Chondrocyte (in vitro differentiated cells): ENCODE measurements around the gene BICRAL. TPM values are rescaled to one million over a fixed set of nuclear protein-coding genes. Genes with fewer than 3 reads are reported as not detected.
A peak's percentile ranks its signal among the peaks of the same experiment; 100 is the strongest.
"Not testable (repeated sequence)": the region's sequence is repeated elsewhere in the genome, so short reads cannot be mapped to it uniquely, and the experiment has no call there.

ENCODE experiments used
- DNase-seq: peaks from one replicate; pipeline ENCODE4 v3.0.0; 2021; ENCODE audit warnings: mixed read lengths, low spot score
- H3K27ac Mint-ChIP-seq: one replicate; pipeline ENCODE4 v1.8.0; 2021; ENCODE audit warnings: mild to moderate bottlenecking, moderate library complexity, mixed read lengths; ENCODE audit not compliant: unreplicated experiment
- H3K27me3 Mint-ChIP-seq: 2 replicates; pipeline ENCODE4 v1.8.0; 2021; ENCODE audit warnings: low read depth, mixed read lengths
- H3K36me3 Mint-ChIP-seq: 2 replicates; pipeline ENCODE4 v1.8.0; 2021; ENCODE audit warnings: low read depth, mixed read lengths
- H3K4me1 Mint-ChIP-seq: 2 replicates; pipeline ENCODE4 v1.8.0; 2021; ENCODE audit warnings: low read depth, mild to moderate bottlenecking, mixed read lengths
- H3K4me3 Mint-ChIP-seq: one replicate; pipeline ENCODE4 v1.8.0; 2021; ENCODE audit warnings: mild to moderate bottlenecking, moderate library complexity, mixed read lengths; ENCODE audit not compliant: unreplicated experiment
- H3K9me3 Mint-ChIP-seq: 2 replicates; pipeline ENCODE4 v1.8.0; 2021; ENCODE audit warnings: low read depth, mixed read lengths
- total RNA-seq: library from RNA; stranded (reverse); gene quantifications from 3 replicates; pipeline ENCODE4 v1.2.1, GENCODE V29; 2021
- TF ChIP-seq, protein P1 (sequence below): fragments of 200-600 bp; sonication (generic); IDR thresholded peaks from 2 replicates; pipeline ENCODE4 v1.5.0; 2021; ENCODE audit warnings: antibody characterized with exemption, mild to moderate bottlenecking, moderate library complexity

BICRAL gene
- total RNA-seq, 1 donor from 2014 or later = 9.7 TPM

- Mint-ChIP-seq H3K4me1 (no peaks in the 10 kb centered on the region), H3K4me3 (no peak overlapping the region), H3K36me3 (no peaks in the 10 kb centered on the region), H3K27ac (no peak overlapping the region), H3K27me3 (no peaks in the 10 kb centered on the region), H3K9me3 (no peaks in the 10 kb centered on the region)
- no peak for DNase-seq
- TF ChIP-seq, protein P1, sequence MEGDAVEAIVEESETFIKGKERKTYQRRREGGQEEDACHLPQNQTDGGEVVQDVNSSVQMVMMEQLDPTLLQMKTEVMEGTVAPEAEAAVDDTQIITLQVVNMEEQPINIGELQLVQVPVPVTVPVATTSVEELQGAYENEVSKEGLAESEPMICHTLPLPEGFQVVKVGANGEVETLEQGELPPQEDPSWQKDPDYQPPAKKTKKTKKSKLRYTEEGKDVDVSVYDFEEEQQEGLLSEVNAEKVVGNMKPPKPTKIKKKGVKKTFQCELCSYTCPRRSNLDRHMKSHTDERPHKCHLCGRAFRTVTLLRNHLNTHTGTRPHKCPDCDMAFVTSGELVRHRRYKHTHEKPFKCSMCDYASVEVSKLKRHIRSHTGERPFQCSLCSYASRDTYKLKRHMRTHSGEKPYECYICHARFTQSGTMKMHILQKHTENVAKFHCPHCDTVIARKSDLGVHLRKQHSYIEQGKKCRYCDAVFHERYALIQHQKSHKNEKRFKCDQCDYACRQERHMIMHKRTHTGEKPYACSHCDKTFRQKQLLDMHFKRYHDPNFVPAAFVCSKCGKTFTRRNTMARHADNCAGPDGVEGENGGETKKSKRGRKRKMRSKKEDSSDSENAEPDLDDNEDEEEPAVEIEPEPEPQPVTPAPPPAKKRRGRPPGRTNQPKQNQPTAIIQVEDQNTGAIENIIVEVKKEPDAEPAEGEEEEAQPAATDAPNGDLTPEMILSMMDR = no peak
Observed at GRCh38 chr6:42873313-42873712, 91.5 kb downstream of the BICRAL start.

GRCh38 chr6:42877695-42878094 is 95.8 kb downstream of the BICRAL start:
- TF ChIP-seq, protein P1 = no peak
- H3K27me3 Mint-ChIP-seq = no peaks in the 10 kb centered on the region
- H3K9me3 Mint-ChIP-seq = no peaks in the 10 kb centered on the region
- H3K36me3 Mint-ChIP-seq = no peaks in the 10 kb centered on the region
- peak overlapping the region; percentile 27 for H3K27ac Mint-ChIP-seq
- peaks cover 20% of the 10 kb centered on the region for H3K4me1 Mint-ChIP-seq
- no peak for DNase-seq
- no peak overlapping the region for H3K4me3 Mint-ChIP-seq

DNA sequence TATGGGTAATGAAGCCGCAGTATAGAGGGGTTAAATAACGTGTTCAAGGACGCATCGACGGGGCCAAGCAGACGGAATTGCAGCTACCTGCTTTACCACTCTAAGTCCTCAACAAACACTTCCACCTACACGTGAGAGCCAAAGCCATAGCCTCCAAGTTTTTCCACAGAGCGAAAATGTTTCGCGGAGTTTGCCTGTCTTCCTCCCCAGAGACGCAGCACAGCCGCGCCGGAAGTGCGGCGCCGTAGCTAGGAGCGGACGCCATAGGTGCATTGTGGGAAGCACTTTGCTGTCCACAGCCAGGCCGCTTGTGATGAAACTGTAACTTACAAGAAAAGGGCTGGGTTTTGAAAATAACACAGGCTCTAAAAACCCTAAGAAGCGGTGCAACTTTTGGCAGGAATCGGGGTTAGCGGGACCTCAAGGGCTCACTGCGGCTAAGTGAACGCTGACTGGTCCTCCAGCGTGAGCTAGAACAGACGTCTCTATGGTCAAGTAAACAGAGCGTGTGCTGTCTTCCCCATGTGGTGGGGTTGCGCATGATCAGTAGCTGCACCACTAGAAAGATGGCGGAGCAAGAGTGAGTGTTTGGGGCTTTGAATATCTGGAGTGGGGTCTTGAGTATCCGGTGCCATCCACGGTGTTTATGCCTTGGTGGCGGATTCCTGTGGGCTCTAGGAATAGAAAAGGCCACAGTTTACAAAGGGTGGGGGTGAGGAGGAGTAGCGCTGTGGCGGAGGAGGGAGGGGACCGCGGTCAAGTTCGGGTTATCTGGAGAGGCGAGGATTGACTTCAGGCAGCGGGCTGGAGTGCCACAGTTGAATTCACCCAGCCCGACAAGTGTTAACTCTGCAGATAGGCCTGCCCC is 97.8 kb downstream of the BICRAL start, which contains the start of gene RPL7L1:
Gene RPL7L1, plus strand, starts transcription at position 245 of the 868 bp plus-strand sequence. Its CDS starts 295 bp downstream, at position 540.
- H3K4me1 Mint-ChIP-seq = peaks cover 24% of the 10 kb centered on the region
- no peaks in the 10 kb centered on the region for H3K9me3 Mint-ChIP-seq
- peak within 1 kb of the TSS; percentile 100 for H3K27ac Mint-ChIP-seq
- DNase-seq = no peak
- H3K36me3 Mint-ChIP-seq = peaks cover 10% of the 10 kb centered on the region
- peak within 1 kb of the TSS; percentile 99 for H3K4me3 Mint-ChIP-seq
- H3K27me3 Mint-ChIP-seq = no peaks in the 10 kb centered on the region
- TF ChIP-seq, protein P1 = peak; percentile 20

GRCh38 chr6:42880240-42880817 is 98.5 kb downstream of the BICRAL start:
- Mint-ChIP-seq H3K4me3 (peak overlapping the region; percentile 99), H3K4me1 (peaks cover 24% of the 10 kb centered on the region), H3K27ac (peak overlapping the region; percentile 100), H3K36me3 (peaks cover 13% of the 10 kb centered on the region)
- DNase-seq, H3K9me3 Mint-ChIP-seq, H3K27me3 Mint-ChIP-seq: not testable (repeated sequence)

- H3K9me3 Mint-ChIP-seq, H3K27me3 Mint-ChIP-seq, DNase-seq: not testable (repeated sequence)
- H3K4me1 Mint-ChIP-seq = peaks cover 24% of the 10 kb centered on the region
- peaks cover 13% of the 10 kb centered on the region for H3K36me3 Mint-ChIP-seq
- peak overlapping the region; percentile 99 for H3K4me3 Mint-ChIP-seq
- peak overlapping the region; percentile 100 for H3K27ac Mint-ChIP-seq
Observed at GRCh38 chr6:42880871-42881270, 99.0 kb downstream of the BICRAL start.

GRCh38 chr6:42885702-42886101 is 103.8 kb downstream of the BICRAL start:
- H3K27ac Mint-ChIP-seq = peak overlapping the region; percentile 32
- H3K27me3 Mint-ChIP-seq = no peaks in the 10 kb centered on the region
- H3K9me3 Mint-ChIP-seq = no peaks in the 10 kb centered on the region
- TF ChIP-seq, protein P1 = no peak
- DNase-seq = no peak
- H3K36me3 Mint-ChIP-seq = peaks cover 19% of the 10 kb centered on the region
- H3K4me1 Mint-ChIP-seq = peaks cover 21% of the 10 kb centered on the region
- H3K4me3 Mint-ChIP-seq = no peak overlapping the region

DNA sequence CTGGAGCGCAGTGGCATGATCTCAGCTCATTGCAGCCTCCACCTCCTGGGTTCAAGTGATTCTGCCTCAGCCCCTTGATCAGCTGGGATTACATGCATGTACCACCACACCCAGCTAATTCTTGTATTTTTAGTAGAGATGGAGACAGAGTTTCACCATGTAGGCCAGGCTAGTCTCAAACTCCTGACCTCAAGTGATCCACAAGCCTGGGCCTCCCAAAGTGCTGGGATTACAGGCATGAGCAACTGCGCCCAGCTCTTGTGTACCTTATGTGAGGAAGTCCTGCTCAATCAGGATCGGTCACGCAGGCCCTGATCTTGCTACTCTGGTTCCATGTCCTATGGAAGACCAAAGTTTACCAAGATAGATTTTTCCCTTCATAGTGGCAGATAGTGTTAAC is 106.3 kb downstream of the BICRAL start:
- H3K27me3 Mint-ChIP-seq, H3K9me3 Mint-ChIP-seq, H3K4me3 Mint-ChIP-seq, DNase-seq, H3K27ac Mint-ChIP-seq: not testable (repeated sequence)
- H3K4me1 Mint-ChIP-seq = peaks cover 19% of the 10 kb centered on the region
- H3K36me3 Mint-ChIP-seq = peaks cover 19% of the 10 kb centered on the region
